H1 (cell line): ENCODE results near the gene USP12.

Experiments
- EP300 ChIP-seq, 2 experiments: IDR thresholded peaks; 1 replicate in 1 of 2; 2 replicates in 1 of 2; pipeline ENCODE4 v1.6.1; 2011 to 2012; ENCODE audit warnings: low read depth in 2 of 2, low read length in 2 of 2, mild to moderate bottlenecking in 2 of 2, borderline replicate concordance in 1 of 2, inconsistent platforms in 1 of 2, moderate library complexity in 1 of 2
- JUND ChIP-seq: IDR thresholded peaks from 2 replicates; pipeline ENCODE4 v1.6.1; 2011; ENCODE audit warnings: mild to moderate bottlenecking, improper control_type of control experiment, low read length
- NANOG ChIP-seq: IDR thresholded peaks from 2 replicates; pipeline ENCODE4 v1.6.1; 2011; ENCODE audit warnings: low read length, low read depth, mild to moderate bottlenecking, inconsistent platforms; ENCODE audit not compliant: insufficient read depth, poor library complexity, severe bottlenecking
- RAD21 ChIP-seq, 2 experiments: IDR thresholded peaks in 1 of 2; conservative IDR thresholded peaks in 1 of 2; 2 replicates each; pipeline ENCODE4 v1.6.1; 2011; ENCODE audit warnings: low read depth in 2 of 2, low read length in 2 of 2, improper control_type of control experiment in 1 of 2, inconsistent platforms in 1 of 2, mild to moderate bottlenecking in 1 of 2, moderate library complexity in 1 of 2
- TCF12 ChIP-seq: IDR thresholded peaks from 2 replicates; pipeline ENCODE4 v1.6.1; 2011; ENCODE audit warnings: low read depth, mild to moderate bottlenecking, low read length
- YY1 ChIP-seq: IDR thresholded peaks from 2 replicates; pipeline ENCODE4 v1.6.1; 2011; ENCODE audit warnings: low read depth, mild to moderate bottlenecking, low read length
- TF ChIP-seq, protein P1 (sequence below), 3 experiments: IDR thresholded peaks; 1 replicate in 2 of 3; 2 replicates in 1 of 3; pipeline versions ENCODE4 v1.5.1 to v1.6.1; 2011; ENCODE audit warnings: low read length in 3 of 3, mild to moderate bottlenecking in 3 of 3, inconsistent platforms in 2 of 3, low read depth in 1 of 3, moderate library complexity in 1 of 3; ENCODE audit not compliant: insufficient read depth in 1 of 3; ENCODE audit errors: control extremely low read depth in 1 of 3

DNA sequence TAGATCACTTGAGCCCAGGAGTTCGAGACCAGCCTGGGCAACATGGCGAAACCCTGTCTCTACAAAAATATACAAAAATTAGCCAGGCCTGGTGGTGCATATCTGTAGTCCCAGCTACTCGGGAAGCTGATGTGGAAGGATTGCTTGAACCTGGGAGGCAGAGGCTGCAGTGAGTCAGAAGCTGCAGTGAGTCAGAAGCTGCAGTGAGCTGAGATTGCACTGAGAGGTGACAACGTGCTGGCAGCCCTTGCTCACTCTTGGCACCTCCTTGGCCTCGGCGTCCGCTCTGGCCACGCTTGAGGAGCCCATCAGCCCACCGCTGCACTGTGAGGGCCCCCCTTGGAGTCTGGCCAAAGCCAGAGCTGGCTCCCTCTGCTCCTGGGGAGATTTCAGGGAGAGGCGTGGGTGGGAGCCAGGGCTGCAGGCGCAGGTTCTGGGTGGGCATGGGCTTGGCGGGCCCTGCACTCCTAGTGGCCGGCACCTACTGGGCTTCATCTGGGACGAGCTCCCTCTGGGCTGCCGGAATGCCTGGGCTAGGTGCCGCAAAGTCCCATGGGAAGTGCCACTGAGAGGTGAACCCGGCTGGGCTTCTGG, 40.3 kb upstream of the USP12 start:
- TF ChIP-seq RAD21 (IDR thresholded peaks at IDR 0.05 in 1 of 2, conservative IDR thresholded peaks at IDR 0.05 in 1 of 2; ENCODE audit: low read depth in 2 of 2, low read length in 2 of 2): no peak
- TF ChIP-seq JUND: no peak
- no peak for TF ChIP-seq TCF12
- TF ChIP-seq EP300 (IDR thresholded peaks at IDR 0.05; ENCODE audit: borderline replicate concordance in 1 of 2, low read depth in 2 of 2, low read length in 2 of 2): no peak
- TF ChIP-seq YY1: no peak
- TF ChIP-seq NANOG: no peak
- TF ChIP-seq, protein P1, sequence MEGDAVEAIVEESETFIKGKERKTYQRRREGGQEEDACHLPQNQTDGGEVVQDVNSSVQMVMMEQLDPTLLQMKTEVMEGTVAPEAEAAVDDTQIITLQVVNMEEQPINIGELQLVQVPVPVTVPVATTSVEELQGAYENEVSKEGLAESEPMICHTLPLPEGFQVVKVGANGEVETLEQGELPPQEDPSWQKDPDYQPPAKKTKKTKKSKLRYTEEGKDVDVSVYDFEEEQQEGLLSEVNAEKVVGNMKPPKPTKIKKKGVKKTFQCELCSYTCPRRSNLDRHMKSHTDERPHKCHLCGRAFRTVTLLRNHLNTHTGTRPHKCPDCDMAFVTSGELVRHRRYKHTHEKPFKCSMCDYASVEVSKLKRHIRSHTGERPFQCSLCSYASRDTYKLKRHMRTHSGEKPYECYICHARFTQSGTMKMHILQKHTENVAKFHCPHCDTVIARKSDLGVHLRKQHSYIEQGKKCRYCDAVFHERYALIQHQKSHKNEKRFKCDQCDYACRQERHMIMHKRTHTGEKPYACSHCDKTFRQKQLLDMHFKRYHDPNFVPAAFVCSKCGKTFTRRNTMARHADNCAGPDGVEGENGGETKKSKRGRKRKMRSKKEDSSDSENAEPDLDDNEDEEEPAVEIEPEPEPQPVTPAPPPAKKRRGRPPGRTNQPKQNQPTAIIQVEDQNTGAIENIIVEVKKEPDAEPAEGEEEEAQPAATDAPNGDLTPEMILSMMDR (IDR thresholded peaks at IDR 0.05; ENCODE audit: control extremely low read depth in 1 of 3, insufficient read depth in 1 of 3, low read depth in 1 of 3, low read length in 3 of 3): no peak
